SU-DHL-6 (cell line): ENCODE results near the gene MTCL1.

ENCODE experiments used
- CTCF ChIP-seq: fragments of 200-600 bp; sonication (generic); IDR thresholded peaks from one replicate; pipeline ENCODE4 v1.5.1; 2017; ENCODE audit warnings: antibody characterized with exemption, mild to moderate bottlenecking, low read length, moderate library complexity; ENCODE audit not compliant: insufficient read depth, poor library complexity, severe bottlenecking
- EZH2phosphoT487 ChIP-seq: fragments of 200-600 bp; sonication (generic), shearing (Covaris generic); conservative IDR thresholded peaks from 2 replicates; pipeline ENCODE4 v1.6.1; 2018; ENCODE audit warnings: mild to moderate bottlenecking, antibody characterized with exemption, low read length, moderate library complexity, mixed read lengths

- no peak for TF ChIP-seq CTCF
- no peak for TF ChIP-seq EZH2phosphoT487
Measured at GRCh38 chr18:8851659-8852058, 146.3 kb downstream of the MTCL1 start.
